GM18907 (cell line): ENCODE results near the gene KSR2.
A peak's percentile ranks its signal among the peaks of the same experiment; 100 is the strongest.
"Not testable (repeated sequence)": the region's sequence is repeated elsewhere in the genome, so short reads cannot be mapped to it uniquely, and the experiment has no call there.

ENCODE experiments used
- ATAC-seq: cut with Tn5 transposase; IDR thresholded peaks from one replicate; pipeline ENCODE4 v1.9.1; 2021; ENCODE audit warnings: mild to moderate bottlenecking, moderate library complexity; ENCODE audit not compliant: unreplicated experiment

The KSR2 gene

DNA sequence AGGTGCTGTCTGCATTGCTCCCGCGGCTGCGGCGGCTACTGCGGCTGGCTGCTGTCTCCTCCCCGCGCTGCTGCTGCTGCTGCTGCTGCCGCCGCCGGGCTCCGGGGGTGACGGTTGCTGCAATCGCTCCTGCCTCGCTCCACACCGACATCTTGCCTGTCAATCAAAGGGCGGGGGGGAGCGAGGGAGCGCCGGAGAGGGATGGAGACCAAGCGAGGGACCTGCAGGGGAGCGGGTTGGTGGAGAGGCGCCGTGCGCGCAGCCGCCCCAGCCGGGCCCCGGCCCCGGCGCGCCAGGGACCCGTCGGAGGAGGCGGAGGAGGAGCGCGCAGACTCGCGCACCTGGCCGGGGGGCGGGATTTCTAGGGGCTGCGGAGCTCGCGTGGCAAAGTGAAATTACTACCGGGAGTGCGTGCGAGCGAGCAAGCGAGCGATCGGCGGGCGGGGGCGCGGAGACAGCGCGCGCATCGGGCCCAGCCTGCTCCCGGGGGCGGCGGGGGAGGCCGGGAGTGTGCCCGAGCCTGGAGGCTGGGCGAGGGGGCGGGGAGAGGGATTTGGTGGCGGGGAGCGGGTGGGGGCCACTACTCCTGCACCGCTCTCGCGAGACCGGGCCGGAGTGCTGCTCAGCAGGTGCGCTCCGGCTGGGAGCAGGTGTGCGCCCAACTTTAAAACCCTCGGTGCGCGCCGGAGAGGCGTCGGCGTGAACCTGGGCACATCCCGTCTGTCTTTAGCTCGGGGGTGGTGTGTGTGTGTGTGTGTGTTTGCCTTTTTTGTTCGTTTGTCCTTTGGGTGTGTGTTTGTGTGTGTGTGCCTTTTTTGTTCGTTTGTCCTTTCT, at the start of gene KSR2:
Gene KSR2, minus strand, starts transcription at position 165 of the 834 bp plus-strand sequence. CDS start 735 bp downstream, outside the sequence.
- ATAC-seq, result peak; percentile 48

GRCh38 chr12:118017926-118018325, 49.1 kb upstream of the KSR2 start:
- ATAC-seq, result no peak

GRCh38 chr12:118016424-118017264, 47.9 kb upstream of the KSR2 start, which contains the start of gene RFC5:
Gene RFC5 (plus strand): TSS chr12:118016703. CDS start chr12:118016828, 125 bp downstream.
- ATAC-seq, result peak; percentile 96

DNA sequence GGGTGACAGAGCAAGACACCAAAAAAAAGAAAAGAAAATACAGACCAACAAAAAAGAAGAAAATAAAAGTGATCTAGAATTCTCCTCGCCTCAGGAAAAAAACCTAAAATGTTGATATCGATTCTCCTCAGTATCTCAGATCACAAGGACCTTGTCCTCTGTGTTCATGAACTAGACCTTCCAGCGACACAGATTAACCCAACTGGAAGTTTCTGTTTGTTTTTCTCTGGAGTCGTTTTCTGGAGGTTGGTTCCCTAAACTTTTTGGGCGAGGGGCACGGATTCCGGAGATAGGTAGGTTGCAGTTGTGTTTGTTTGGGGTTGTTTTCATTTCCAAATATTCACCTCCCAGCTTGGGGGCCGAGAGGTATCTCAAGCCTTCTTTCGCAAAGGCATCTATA, 47.2 kb upstream of the KSR2 start:
- no peak for ATAC-seq

- no peak for ATAC-seq
Observed at GRCh38 chr12:118015306-118015705, 46.5 kb upstream of the KSR2 start.

GRCh38 chr12:118013283-118013682, 44.5 kb upstream of the KSR2 start:
- ATAC-seq, result no peak

DNA sequence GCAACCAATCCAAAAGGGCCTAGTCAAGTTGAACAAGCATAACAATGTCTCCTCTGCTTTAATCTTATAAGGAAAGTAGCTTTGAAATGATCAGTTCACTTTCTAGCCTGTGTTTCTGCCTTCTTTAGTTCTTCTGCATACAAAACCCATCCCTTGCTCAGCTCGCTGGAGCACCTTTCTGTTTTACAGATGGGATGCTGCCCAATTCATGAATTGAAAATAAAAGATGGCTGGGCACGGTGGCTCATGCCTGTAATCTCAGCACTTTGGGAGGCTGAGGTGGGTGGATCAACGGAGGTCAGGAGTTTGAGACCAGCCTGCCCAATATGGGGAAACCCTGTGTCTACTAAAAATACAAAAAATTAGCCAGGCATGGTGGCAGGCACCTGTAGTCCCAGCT, 43.2 kb upstream of the KSR2 start:
- no peak for ATAC-seq

GRCh38 chr12:118011377-118011776, 42.6 kb upstream of the KSR2 start:
- no peak for ATAC-seq

- no peak for ATAC-seq
Observed at GRCh38 chr12:118010903-118011302, 42.1 kb upstream of the KSR2 start.

DNA sequence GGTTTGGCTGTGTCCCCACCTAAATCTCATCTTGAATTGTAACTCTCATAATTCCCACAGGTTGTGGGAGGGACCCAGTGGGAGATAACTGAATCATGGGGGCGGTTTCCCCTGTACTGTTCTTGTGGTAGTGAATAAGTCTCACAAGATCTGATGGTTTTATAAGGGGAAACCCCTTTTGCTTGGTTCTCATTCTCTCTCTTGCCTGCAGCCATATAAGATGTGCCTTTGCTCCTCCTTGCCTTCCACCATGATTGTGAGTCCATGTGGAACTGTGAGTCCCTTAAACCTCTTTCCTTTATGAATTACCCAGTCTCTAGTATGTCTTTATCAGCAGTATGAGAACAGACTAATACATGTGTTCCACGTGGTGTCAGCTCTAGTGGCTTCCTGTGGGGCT, 31.0 kb upstream of the KSR2 start:
- not testable (repeated sequence) for ATAC-seq

DNA sequence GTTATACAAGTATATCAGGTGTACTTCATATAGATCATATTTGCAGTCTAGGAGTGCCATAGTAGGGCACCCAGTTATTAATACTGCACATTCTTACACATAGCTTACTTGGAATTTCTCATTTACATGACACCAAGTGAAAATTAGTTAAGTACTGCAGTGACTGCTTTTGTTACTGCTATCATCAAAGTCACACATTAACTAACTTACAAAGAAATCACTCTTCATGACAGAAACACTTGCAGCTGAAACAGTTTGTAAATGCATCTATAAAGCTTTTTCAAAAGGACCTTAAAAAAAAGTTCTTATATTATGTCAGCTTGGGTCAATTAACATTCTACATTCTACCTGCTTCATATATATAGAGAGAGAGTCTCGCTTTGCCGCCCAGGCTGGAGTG, 29.9 kb upstream of the KSR2 start:
- no peak for ATAC-seq

DNA sequence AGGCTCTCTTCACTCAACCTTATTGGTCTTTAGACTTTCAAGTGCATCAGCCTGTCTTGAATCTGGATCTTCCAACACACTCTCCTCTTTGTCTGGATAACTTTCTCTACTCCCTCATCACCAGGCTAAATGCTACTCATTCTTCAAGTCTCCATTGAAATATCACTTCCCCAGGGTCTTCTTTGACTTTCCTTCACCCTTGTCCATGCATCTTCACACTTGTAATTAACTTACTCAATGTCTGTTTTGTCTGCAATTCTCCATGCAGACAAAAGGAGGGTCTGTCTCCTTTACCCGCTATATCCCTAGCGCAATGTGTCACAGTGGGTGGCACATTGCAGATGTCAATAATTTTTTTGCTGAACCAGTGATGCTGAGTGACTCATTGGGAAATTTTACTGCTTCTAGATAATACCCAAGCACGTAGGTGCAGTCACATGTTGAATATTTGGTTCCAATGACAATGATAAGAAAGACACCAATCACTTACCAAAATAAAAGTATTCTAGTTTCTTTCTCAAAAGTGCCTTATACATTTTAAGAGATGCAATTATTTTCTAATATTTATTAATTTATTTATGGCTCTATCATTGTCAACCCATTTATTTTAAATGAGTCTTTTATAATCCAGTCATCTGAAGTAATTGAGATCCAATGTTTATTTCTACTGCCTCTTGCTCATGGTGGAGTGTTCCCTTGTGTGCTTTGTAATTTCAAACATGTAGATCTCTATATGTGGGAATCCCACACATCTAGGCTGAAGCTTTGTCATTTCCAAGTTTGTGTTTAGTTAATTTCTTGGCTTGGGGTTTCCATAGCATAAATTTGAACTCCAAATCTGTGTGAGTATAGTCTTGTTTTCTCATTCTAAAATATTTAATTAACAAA, 26.0 kb upstream of the KSR2 start:
- no peak for ATAC-seq

GRCh38 chr12:117986705-117987469, 18.1 kb upstream of the KSR2 start:
- no peak for ATAC-seq

DNA sequence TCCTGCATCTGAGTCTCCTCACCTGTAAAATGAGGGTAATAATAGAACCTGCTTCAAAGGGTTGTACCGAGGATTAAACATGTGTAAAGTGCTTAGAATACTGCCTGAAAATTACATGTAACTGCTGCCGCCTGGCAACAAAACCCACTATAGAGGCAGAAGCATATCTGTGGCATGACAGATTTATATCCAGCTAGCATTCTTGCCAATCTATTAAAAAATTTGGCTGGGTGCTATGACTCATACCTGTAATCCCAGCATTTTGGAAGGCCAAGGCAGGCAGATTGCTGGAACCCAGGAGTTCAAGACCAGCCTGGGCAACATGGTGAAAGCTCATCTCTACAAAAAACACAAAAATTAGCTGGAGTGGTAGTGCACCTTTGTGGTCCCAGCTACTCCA, 16.4 kb upstream of the KSR2 start:
- no peak for ATAC-seq

GRCh38 chr12:117981267-117981666, 12.5 kb upstream of the KSR2 start:
- no peak for ATAC-seq

DNA sequence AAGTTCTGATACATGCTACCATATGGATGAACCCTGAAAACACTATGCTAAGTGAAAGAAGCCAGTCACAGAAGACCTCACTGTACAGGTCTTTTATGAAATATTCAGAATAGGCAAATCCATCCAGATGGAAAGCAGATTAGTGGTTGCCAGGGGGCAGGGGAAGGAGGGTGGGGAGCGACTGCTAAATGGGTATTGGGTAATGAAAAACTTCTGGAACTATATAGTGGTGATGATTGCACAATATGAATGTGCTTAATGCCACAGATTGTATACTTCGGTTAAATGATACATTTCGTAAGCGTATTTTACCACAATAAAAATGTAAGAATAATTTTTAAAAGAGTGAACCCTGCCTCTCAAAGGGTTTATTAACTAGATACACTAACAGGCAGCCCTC, 11.8 kb upstream of the KSR2 start:
- no peak for ATAC-seq

DNA sequence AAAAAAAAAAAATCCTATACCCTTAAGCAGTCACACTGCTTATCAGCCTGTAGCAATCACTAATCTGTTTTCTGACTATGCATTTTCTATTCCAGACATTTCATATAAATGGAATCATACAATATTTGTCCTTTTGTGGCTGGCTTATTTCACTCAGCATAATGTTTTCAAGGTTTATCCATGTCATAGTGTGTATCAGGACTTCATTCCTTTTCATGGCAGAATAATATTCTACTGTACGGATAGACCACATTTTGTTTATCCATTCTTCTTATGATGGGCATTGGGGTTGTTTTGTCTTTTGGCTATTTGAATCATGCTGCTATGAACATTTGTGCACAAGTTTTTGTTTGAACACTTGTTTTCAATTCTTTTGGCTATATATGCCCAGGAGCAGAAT, 8.6 kb upstream of the KSR2 start:
- no peak for ATAC-seq

DNA sequence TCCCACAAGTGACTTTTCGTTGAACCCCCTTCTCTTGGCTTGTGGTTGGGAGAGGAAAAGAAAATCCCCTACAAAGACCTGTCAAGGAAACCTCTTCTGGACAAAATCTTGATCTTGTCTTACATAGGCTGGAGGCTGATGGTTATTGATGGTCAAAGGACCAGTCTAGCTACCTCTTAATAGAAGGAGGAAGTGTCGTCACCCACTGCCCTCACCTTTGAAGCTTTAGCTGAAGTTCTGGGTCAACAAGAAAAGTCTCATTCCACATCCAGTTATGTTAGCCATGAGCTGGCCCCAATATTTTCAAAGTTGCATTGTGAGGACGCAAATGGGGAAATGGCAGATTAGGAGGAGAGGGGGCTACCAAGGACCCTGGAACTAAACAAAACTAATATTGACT, 6.2 kb upstream of the KSR2 start:
- ATAC-seq, result no peak

GRCh38 chr12:117972301-117972700, 3.5 kb upstream of the KSR2 start:
- no peak for ATAC-seq

GRCh38 chr12:117970334-117970733, 1.5 kb upstream of the KSR2 start:
- no peak for ATAC-seq
